Measurements from ENCODE around the gene C14orf180.
"Not testable (repeated sequence)": the region's sequence is repeated elsewhere in the genome, so short reads cannot be mapped to it uniquely, and the experiment has no call there.

Gene C14orf180

DNA sequence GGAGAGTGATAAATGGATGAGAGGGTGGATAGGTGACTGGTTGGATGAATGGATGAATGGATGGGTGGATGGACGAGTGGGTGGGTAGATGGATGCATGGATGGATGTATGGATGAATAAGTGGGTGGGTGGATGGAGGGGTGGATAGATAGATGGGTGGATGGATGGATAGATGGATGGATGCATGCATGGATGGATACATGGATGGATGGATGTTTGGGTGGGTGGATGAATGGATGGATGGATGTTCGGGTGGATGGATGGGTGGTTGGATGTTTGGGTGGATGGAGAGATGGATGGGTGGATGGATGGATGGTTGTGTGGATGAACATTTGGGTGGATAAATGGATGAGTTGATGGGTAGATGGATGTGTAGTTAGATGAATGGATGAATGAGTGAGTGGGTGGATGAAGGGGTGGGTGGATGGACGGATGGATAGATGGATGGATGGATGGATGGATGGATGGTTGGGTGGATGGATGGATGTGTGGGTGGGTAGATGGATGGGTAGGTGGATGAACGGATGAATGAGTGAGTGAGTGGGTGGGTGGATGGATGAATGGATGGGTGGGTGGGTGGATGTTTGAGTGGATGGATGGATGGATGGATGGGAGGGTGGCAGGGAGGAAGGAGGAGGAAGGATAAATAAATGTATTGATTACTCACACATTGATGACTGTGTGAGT, 34.7 kb downstream of the C14orf180 start:
- no peak for DNase-seq (ENCODE audit: low read depth)

DNA sequence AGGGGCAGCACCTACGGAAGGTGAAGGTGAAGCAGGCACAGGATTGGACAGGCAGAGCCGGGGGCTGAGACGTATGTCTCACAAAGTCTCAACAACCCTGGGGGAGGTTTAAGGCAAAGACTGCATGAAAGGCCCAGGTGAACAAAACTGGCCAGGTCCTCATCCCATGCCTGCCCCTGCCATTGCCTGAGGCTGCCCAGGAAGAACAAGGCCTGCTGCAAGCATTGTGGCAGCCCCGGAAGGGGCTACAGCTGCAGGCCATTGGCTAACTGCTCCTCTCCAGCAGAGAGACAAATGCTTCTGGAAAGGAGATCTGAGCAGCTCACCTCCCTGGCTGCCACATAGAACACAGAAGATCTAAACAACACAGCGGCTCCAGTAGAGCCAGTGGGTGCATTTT, 45.4 kb downstream of the C14orf180 start:
- no peak for DNase-seq (ENCODE audit: low read depth)

DNA sequence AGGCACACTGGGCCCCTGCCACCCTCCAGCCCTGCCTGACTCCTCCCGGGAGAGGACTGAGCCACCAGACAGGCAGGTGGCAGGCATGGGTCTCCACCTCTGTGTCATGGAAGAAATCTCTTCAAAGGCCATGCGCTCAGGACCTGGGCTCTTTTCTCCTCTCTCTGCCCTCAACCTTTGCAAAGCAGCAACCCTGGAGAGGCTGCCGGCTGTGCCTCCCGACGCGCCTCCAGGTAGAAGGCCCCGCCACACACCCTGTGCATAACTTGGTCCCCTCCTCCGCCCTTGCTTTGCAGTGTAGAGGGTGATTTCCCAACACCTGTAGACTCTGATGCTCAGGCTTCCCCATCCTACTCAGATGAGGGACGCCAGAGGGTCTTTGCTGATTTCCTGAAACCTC, 53.2 kb downstream of the C14orf180 start:
- DNase-seq (ENCODE audit: low read depth): no peak

DNA sequence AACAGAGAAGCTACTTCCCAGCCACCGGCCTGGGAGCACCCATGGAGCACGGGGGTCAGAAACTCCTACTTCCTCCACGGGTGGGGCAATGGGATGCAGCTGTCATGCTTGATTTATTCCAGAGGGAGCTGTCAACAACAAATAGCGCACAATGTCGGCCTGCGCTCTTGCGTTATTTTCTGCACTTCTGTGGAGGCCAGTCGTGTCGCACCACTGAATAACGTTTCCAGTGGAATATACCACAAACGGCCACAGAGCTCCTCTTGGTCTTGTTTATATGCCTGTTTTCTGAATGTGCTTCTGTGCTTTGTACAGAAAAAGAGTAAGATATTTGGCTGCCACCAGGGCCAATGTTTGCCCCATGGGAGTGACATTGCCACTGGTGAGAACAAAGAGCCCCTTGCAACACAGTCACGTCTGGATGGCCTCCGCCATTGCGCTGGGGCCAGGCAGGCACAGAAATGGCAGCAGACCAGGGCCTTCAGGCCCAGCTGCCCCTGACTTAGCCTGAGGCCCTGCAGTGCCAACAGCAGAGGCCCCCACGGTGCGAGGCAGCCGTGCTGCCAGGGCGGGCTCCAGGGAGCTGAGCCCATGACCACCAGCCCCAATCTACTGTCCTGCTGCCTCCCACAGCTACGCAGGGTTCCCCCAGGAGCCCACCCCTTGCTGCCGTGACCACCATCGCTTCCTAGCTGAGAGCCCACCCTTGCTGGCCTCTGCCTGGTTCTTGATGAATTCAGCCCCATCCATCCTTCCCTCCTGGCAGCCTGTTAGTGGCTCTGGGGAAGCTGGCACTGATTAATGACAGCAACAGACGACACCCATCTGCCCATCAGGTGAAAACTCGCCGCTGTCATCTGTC, 53.9 kb downstream of the C14orf180 start:
- DNase-seq (ENCODE audit: low read depth): no peak

DNA sequence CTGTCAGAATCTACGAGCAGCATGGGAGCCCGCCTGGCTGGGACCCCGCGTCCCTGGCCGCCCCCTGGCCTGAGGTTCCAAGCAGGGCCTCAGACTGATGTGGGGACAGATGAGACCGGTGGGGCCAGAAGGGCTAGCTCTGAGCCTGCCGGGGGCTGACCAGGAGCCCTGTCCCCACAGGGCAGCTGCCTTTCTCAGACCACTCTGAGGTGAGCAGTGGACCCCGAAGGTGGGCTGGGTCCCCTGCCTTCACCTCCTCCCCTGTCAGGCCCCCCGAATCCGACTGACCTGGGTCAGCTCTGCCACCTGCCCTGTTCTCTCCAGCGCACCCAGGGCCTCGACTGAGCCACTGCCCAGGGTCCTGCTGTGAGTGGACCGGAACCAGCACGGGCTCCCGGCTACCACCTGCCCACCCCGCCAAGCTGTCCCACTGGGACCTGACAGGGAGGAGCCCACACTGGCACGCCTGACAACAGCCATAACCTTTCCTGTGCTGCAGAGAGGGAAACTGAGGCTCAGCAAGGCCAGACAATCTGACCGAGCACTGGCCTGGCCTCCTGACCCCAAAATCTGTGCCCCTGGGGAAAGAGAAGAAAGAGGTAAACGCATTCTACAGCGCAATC, 54.7 kb downstream of the C14orf180 start:
- no peak for DNase-seq (ENCODE audit: low read depth)

DNA sequence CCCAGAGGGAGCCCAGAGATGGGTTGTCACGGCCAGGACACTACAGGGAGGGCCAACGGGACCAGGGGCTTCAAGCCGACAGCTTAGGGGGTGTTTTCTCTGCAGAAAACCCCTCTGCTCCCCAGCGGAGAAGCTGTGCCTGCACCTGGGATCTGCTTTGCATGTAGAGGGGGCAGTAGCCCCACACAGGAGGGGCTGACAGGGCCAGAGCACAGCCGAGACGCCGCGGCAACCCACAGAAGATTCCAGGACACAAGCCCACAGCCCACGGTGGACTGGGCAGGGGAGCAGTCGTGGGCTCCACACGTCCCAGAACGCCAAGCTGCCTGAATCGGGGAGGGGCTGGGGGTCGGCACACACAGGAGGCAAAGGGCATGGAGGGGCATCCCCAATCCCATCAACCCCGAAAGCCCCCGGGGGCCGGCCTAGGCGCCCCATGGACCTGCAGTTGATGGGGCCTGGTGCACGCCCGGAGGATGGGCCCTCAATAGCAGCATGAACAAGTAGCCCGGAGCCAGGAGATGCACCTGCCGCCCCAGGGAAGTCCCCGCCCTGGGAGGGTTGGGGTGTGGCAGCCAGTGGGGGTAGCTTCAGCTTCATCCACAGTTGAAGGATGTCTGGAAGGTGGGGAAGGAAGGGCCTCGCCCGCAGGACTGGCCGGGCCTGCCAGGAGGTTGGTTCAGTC, 55.5 kb downstream of the C14orf180 start:
- DNase-seq (ENCODE audit: low read depth): no peak

DNA sequence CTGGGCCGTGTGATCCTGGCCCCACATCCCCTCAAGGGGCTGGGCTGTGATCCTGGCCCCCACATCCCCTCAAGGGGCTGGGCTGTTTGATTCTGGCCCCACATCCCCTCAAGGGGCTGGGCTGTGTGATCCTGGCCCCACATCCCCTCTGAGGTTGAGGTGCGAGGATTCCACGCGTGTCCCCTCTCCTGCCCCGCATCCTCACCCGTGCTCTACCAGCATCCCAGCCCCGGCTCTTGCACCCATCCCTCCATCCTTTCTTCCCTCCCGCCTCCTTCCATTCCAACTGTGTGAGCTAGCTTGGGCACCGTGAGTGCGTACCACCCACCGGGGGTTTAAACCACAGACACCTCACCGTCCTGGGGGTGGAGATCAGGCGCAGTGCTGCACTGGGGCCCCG, 56.2 kb downstream of the C14orf180 start:
- DNase-seq (ENCODE audit: low read depth): no peak

DNA sequence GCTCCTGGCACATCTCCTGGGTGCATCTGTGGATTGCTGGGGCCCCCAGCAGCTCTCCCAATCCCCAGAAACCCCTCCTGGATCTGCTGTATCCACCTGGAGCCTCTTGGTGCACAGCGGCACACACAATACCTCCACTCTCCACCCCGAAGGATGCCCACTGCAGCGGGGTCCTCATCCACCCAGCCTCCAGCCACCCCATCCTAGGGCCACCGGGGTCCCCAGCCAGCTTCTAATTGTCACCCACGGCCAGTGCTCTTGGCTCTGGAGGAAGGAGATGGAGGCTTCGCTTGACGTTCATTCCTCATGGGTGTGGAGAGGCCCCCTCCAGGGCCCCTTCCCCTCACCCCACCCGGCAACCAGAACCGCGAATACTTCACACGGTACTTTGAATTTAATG, 56.6 kb downstream of the C14orf180 start:
- DNase-seq (ENCODE audit: low read depth): no peak

DNA sequence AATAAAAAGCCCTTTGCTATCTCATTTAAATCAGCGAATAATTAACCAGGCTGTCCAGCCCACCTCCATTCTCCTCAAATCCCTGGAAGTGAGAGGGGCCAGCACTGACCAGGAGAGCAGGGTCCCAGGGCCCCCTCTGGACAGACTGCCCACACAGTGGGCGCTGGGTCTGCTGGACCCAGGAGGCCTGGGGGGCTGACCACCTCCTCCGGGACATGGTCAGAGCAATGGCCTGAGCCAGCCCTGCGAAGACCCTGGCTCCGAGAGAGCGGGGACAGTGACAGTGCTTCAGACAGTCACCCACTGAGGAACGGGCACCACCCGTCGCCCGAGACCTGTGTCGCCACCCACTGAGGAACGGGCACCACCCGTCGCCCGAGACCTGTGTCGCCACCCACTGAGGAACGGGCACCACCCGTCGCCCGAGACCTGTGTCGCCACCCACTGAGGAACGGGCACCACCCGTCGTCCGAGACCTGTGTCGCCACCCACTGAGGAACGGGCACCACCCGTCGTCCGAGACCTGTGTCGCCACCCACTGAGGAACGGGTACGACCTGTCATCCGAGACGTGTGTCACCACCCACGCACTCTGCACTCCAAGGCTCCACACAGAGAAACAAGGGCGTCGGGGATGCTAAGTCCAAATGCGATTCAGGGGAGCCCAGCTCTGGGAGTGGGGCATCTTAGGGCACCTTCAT, 57.4 kb downstream of the C14orf180 start:
- not testable (repeated sequence) for DNase-seq (ENCODE audit: low read depth)

DNA sequence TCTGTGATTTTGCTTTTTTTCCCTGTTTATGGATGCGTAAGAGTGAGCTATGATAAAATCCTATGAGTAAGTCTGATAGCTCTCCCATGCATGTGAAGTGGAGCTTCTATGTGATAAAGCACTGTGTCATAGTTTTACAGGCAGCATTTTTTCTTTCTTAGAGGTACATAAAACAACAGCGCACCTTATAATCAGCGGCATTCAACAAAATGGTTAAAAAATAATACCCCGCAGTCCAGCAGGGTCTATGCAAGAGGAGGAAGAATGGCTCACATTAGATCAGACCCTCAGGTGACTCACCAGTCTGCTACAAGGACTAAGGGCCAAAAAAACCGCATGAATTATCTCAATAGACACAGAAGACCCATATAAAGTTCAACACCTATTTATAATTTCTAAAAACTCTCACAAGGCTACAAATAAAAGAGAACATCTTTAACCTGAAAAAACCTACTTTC, 58.0 kb downstream of the C14orf180 start:
- no peak for DNase-seq (ENCODE audit: low read depth)

DNA sequence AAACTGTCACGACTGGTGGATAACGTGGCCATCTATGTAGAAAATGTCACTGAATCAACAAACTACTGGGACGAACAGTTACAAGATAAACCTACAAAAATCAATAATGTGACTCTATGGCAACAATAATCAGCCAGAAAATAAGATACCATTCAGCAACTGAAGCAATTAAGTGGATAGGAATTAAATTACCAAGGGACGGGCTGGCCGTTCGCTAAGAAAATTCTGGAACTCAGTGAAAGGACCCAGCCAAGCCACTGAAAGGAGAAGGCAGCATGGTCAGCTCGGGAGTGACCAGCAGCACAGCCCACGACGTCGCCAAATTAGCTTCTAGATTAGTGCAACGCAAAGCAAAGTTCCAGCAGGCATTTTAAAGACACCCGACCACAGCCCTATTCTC, 58.6 kb downstream of the C14orf180 start:
- DNase-seq (ENCODE audit: low read depth): no peak

DNA sequence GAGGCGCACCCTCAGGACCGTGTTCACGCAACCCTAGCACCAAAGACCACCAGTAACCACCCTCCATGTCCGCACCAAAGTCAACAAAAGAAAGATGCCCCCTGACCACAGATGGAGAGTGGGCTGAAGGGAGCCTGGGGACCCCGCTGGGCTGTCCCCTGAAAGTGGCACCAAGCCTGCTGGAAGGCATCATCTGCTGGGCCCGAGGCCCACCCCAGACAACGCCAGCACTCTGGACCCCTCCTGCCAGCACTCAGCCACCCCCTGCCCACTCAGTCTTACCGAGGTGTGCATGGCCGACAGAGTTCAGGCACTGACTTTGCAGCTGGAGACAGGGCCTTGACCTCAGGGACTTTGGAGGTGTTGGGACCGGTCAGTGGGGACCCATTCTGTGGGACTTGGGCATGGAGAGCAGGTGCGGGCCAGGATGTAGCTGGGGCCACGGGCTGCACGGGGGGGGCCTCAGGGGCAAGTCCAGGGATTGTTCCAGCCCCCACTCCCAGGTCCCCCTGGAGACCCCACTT, 59.4 kb downstream of the C14orf180 start:
- DNase-seq (ENCODE audit: low read depth): no peak

DNA sequence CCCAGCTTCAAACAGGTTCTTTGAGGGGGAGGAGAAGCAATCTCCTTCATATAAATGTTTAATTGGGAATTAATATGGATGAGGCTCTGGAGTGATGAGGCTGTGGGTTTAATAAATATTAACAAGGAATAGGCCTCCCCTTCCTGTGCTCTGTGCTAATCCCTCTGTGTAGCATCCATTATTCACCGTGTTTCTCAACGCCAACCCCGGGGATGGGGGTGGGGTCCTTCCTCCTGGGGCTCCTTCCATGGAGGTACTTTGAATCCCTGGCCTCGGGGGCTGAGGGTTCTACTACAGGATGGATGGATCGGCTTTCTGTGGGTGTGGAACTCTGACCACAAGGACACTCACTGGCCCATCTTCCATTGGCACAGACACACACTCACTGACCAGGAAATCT, 59.9 kb downstream of the C14orf180 start:
- no peak for DNase-seq (ENCODE audit: low read depth)

Data from T follicular helper cell (primary cell).